Measurements from ENCODE around the gene SCD.

Gene SCD

DNA sequence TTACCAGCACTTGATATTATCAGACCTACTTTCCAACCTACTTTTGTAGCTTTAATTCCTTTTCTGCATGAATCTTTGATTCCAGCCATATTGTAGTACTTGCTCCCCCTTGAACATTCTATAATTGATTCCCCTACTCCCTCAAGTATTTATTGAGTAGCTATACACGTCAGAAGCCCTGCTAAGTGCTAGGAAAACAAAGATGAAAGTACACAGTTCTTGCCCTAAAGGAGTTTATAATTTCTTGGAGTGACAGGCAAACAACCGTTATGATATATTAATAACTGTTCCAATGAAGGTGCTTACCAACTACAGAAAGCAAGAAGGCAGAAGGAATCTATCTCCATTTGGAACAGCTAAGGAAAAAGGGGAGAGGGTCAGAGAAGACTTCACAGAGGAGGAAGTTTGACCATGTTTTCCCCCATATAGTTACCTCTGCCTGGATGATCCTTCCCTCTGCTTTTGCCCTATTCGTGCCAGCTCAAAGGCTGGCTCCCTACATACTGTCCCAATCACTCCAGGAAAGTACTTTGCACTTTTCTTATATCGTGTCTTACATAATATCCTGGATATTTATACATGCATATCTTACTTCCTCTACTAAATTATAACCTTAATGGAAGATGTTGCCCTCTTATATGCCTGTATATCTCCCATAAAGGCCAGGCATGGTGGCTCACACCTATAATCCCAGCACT, 54.7 kb downstream of the SCD start:
- no peak for DNase-seq (ENCODE audit: low spot score)

GRCh38 chr10:100403734-100404133, 56.7 kb downstream of the SCD start:
- no peak for DNase-seq (ENCODE audit: low spot score)

DNA sequence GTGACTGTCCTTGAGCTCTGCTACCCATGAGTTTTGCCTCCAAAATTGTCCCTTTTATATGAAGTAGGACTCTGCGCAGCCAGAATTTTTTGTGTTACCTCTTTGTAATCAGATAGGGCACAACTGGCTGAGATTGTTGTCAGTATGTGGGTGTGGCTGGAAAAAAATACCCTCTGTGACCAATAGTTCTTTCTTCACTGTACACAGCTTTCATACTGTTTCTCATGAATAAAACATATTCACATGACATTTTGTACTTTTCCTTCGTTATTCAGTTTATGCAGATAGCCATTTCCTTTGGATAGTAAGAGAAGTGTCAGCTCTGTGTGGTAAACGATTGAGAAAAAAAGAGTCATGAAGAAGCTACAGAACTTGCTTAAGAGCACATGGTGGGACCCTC, 66.1 kb downstream of the SCD start:
- DNase-seq (ENCODE audit: low spot score): no peak

All from LoVo (cell line).